SW480 (cell line): ENCODE data around the gene MLPH.

Experiments used
- DNase-seq: peaks from one replicate; pipeline ENCODE4 v3.0.0-alpha.2; 2016; ENCODE audit warnings: low spot score

Gene MLPH

DNA sequence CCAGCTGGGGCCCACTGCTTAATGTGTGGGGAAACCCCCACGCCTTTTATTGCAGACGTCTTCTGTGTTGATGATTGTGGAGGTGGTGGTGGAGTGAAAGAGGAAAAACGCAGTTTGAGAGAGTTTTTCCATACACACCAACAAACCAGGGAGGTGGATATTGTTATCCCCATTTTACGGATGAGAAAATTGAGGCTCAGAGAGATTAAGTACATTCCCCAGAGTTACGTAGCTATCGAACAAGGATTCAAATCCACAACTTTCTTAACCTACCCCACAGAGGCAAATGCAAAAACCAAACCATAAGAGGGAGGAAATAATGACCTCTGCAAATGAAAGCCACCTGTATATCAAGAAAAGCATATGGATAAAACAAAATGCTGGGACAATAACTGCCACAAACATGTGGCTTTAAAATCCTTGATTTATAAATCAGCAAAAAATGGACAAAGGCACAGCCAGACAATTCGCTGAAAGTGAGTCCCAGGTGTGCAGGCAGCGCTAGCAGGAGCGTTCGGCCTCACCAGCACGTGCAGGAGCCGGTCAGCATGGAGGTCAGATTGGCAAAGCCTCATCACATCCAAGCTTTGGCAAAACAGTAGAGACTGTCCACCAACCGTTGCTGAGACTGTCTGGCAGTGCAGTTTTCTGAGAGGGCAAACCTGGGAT is 116.1 kb downstream of the MLPH start:
- no peak for DNase-seq

DNA sequence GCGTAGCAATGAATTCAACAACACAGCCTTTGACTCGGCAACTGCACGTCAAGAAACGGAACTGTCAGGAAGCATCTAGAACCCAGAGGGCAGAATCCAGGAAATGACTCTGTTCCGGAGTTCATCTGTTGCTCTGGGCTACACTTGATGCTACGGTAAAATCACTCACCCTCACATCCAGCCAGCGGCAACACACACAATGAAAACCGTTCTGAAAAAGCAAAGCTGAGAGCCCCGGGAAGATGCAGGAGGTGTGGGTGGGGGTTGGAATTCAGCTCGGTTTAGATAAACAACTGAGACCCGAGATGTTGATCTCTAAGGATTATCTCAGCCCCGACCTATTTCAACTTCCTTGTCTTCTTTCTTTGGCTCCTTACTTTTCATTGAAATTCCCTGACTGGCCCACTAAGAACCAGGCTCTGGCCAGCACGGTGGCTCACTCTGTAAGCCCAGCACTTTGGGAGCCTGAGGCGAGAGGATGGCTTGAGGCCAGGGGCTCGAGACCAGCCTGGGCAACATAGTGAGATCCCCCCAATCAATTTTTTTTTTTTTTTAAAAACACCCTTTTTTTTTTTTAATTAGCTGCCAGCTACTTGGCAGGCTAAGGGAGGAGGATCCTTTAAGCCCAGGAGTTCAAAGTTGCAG is 116.8 kb downstream of the MLPH start:
- DNase-seq, result no peak

- no peak for DNase-seq
These were observed 117.3 kb downstream of the MLPH start for GRCh38 chr2:237604391-237604790.
